Right lobe of liver (tissue), 4 donors: ENCODE data around the gene LCA5L.

Experiments used
- POLR2A ChIP-seq: fragments of 450-650 bp; IDR thresholded peaks from one replicate; pipeline ENCODE4 v1.6.1; 2017; ENCODE audit warnings: antibody characterized with exemption, mild to moderate bottlenecking
- TF ChIP-seq, protein P1 (sequence below), 4 donors: fragments of 200-600 bp in 3 of 4; fragments of 450-650 bp in 1 of 4; IDR thresholded peaks; one replicate each; pipeline versions ENCODE4 v1.5.1 to v1.8.0; 2016 to 2022; ENCODE audit warnings: antibody characterized with exemption in 4 of 4, mild to moderate bottlenecking in 2 of 4
- donor health status: DM: no; HTN: no; CAD: no.
- donor health status: DM: no; HTN: no; CAD: no.
- donor health status: DM: no; HTN: yes; CAD: no.

DNA sequence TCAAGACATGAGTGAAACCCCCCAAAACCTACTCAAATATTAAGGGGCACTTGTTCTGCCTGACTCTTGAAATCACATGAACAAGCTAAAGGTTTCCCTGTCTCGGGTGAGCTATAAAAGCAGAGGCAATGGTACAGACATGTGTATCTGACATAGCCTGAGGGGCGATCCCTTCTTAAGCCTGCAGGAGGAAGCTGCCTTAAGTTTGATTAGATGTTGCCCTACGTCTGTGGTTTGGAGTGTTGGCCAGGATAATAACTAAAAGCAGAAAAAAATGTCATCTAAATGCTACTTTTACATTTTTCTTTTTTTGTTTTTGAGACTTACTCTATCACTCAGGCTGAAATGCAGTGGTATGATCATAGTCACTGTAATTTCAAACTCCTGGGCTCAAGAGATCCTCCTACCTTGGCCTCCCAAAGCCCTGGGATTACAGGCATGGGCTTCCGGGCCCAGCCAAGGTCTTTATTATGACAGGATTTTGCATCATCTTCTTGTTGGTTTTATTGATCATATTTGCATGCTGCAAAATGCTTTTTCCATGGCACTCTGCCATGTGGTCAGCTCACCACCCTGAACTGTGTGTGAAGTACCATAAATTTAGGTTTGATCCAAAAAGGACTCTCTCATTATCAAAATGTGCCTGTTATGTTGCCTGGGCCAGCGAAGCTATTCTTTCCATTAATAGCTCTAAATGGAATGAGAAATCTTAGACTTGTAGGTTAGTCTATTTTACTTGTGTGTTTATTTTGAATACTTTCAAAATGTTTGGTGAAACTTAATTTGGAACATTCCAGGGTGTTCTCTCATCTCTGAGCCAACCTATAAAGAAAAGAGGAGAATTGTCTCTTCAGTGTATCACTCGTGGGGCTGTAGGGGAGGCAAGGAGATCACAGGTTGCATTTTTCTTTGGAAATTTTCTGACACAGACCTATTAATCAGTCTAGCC is 81.7 kb downstream of the LCA5L start:
- TF ChIP-seq, protein P1, sequence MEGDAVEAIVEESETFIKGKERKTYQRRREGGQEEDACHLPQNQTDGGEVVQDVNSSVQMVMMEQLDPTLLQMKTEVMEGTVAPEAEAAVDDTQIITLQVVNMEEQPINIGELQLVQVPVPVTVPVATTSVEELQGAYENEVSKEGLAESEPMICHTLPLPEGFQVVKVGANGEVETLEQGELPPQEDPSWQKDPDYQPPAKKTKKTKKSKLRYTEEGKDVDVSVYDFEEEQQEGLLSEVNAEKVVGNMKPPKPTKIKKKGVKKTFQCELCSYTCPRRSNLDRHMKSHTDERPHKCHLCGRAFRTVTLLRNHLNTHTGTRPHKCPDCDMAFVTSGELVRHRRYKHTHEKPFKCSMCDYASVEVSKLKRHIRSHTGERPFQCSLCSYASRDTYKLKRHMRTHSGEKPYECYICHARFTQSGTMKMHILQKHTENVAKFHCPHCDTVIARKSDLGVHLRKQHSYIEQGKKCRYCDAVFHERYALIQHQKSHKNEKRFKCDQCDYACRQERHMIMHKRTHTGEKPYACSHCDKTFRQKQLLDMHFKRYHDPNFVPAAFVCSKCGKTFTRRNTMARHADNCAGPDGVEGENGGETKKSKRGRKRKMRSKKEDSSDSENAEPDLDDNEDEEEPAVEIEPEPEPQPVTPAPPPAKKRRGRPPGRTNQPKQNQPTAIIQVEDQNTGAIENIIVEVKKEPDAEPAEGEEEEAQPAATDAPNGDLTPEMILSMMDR (IDR thresholded peaks at IDR 0.05) = no peak
- no peak for TF ChIP-seq POLR2A
